ENCODE data around the gene EPHB2. TPM values are rescaled to one million over a fixed set of nuclear protein-coding genes. Genes with fewer than 3 reads are reported as not detected.

EPHB2 gene
- total and polyA plus RNA-seq, 2 of the 8 experiments (the other 6 are each of a cell fraction or from before 2014, with no cell fraction given), result 15.8 to 17.2 TPM

- TF ChIP-seq, protein P1, sequence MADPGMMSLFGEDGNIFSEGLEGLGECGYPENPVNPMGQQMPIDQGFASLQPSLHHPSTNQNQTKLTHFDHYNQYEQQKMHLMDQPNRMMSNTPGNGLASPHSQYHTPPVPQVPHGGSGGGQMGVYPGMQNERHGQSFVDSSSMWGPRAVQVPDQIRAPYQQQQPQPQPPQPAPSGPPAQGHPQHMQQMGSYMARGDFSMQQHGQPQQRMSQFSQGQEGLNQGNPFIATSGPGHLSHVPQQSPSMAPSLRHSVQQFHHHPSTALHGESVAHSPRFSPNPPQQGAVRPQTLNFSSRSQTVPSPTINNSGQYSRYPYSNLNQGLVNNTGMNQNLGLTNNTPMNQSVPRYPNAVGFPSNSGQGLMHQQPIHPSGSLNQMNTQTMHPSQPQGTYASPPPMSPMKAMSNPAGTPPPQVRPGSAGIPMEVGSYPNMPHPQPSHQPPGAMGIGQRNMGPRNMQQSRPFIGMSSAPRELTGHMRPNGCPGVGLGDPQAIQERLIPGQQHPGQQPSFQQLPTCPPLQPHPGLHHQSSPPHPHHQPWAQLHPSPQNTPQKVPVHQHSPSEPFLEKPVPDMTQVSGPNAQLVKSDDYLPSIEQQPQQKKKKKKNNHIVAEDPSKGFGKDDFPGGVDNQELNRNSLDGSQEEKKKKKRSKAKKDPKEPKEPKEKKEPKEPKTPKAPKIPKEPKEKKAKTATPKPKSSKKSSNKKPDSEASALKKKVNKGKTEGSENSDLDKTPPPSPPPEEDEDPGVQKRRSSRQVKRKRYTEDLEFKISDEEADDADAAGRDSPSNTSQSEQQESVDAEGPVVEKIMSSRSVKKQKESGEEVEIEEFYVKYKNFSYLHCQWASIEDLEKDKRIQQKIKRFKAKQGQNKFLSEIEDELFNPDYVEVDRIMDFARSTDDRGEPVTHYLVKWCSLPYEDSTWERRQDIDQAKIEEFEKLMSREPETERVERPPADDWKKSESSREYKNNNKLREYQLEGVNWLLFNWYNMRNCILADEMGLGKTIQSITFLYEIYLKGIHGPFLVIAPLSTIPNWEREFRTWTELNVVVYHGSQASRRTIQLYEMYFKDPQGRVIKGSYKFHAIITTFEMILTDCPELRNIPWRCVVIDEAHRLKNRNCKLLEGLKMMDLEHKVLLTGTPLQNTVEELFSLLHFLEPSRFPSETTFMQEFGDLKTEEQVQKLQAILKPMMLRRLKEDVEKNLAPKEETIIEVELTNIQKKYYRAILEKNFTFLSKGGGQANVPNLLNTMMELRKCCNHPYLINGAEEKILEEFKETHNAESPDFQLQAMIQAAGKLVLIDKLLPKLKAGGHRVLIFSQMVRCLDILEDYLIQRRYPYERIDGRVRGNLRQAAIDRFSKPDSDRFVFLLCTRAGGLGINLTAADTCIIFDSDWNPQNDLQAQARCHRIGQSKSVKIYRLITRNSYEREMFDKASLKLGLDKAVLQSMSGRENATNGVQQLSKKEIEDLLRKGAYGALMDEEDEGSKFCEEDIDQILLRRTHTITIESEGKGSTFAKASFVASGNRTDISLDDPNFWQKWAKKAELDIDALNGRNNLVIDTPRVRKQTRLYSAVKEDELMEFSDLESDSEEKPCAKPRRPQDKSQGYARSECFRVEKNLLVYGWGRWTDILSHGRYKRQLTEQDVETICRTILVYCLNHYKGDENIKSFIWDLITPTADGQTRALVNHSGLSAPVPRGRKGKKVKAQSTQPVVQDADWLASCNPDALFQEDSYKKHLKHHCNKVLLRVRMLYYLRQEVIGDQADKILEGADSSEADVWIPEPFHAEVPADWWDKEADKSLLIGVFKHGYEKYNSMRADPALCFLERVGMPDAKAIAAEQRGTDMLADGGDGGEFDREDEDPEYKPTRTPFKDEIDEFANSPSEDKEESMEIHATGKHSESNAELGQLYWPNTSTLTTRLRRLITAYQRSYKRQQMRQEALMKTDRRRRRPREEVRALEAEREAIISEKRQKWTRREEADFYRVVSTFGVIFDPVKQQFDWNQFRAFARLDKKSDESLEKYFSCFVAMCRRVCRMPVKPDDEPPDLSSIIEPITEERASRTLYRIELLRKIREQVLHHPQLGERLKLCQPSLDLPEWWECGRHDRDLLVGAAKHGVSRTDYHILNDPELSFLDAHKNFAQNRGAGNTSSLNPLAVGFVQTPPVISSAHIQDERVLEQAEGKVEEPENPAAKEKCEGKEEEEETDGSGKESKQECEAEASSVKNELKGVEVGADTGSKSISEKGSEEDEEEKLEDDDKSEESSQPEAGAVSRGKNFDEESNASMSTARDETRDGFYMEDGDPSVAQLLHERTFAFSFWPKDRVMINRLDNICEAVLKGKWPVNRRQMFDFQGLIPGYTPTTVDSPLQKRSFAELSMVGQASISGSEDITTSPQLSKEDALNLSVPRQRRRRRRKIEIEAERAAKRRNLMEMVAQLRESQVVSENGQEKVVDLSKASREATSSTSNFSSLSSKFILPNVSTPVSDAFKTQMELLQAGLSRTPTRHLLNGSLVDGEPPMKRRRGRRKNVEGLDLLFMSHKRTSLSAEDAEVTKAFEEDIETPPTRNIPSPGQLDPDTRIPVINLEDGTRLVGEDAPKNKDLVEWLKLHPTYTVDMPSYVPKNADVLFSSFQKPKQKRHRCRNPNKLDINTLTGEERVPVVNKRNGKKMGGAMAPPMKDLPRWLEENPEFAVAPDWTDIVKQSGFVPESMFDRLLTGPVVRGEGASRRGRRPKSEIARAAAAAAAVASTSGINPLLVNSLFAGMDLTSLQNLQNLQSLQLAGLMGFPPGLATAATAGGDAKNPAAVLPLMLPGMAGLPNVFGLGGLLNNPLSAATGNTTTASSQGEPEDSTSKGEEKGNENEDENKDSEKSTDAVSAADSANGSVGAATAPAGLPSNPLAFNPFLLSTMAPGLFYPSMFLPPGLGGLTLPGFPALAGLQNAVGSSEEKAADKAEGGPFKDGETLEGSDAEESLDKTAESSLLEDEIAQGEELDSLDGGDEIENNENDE (IDR thresholded peaks at IDR 0.05; ENCODE audit: insufficient replicate concordance, low read length), result no peak
Measured at GRCh38 chr1:22935433-22935832, 224.8 kb downstream of the EPHB2 start (continued).
